ENCODE measurements around the gene ATF6B. TPM values are rescaled to one million over a fixed set of nuclear protein-coding genes. Genes with fewer than 3 reads are reported as not detected.

The ATF6B gene
- total RNA-seq, 3 donors from 2014 or later, result 37.0 to 44.8 (median 43.6) TPM

DNA sequence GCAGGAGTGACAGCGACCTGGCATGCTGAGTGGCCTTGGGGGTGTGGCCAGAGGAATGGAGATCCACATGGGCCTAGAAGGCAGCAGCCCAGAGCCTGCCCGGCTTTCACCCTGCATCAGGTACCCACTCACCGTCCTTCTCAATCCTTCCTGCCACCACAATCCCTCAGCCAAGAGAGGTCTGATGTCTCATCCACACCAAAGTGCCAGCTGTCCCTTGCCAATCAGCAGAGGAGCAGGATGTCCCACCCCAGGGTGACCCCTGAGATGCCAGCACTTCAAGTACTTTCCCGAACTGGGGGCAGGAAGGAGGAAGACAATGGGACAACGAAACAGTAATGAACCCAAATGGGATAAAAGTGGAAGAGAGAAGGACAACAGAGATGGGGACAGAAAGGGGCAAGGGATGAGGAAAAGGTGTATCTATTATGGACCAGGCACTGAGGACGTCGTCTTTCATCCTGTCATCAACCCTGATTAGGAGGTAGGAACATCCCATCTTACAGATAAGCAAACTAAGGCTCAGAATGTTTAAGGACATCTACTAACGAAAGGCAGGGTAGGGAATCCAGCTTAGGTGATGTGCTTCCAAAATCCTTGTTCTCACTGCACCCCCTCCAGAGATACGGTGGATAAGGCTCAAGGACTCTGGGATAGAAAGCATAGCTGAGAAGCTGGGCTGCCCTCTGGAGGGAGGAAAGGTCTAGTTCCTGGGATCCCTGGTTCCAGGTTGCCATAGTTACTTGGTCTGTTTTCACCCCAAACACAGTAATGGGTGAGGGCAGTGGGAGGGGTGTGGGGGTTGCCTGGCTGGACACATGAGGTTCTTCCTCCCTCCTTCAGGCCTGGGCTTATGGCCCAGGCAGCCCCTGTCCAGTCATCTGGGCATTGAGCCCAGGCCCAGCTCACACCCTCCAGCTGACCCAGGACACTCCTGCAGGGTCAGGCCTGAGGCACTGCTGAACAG lies 14.4 kb downstream of the ATF6B start:
- peak overlapping the region; percentile 82 to 93 for H3K27ac ChIP-seq
- peaks cover 4% of the 10 kb centered on the region for H3K36me3 ChIP-seq
- no peaks in the 10 kb centered on the region for H3K4me1 ChIP-seq
- intact Hi-C loops (cut with DNase I; ENCODE audit: low total_unique reads), result no loop called here
- no peak for TF ChIP-seq POLR2A (IDR thresholded peaks at IDR 0.05)
- peak; percentile 40 to 79 (median 58) for TF ChIP-seq POLR2AphosphoS5 (IDR thresholded peaks at IDR 0.05)
- TF ChIP-seq, protein P1, sequence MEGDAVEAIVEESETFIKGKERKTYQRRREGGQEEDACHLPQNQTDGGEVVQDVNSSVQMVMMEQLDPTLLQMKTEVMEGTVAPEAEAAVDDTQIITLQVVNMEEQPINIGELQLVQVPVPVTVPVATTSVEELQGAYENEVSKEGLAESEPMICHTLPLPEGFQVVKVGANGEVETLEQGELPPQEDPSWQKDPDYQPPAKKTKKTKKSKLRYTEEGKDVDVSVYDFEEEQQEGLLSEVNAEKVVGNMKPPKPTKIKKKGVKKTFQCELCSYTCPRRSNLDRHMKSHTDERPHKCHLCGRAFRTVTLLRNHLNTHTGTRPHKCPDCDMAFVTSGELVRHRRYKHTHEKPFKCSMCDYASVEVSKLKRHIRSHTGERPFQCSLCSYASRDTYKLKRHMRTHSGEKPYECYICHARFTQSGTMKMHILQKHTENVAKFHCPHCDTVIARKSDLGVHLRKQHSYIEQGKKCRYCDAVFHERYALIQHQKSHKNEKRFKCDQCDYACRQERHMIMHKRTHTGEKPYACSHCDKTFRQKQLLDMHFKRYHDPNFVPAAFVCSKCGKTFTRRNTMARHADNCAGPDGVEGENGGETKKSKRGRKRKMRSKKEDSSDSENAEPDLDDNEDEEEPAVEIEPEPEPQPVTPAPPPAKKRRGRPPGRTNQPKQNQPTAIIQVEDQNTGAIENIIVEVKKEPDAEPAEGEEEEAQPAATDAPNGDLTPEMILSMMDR (IDR thresholded peaks at IDR 0.05), result no peak
- no peaks in the 10 kb centered on the region for H3K9me3 ChIP-seq
- no peak overlapping the region for H3K4me3 ChIP-seq
- peaks cover 0 to 5% of the 10 kb centered on the region in 2 donors for H3K27me3 ChIP-seq
- peak in 1 of 2 donors; percentile 68 for DNase-seq (ENCODE audit: low spot score in 2 of 2)

DNA sequence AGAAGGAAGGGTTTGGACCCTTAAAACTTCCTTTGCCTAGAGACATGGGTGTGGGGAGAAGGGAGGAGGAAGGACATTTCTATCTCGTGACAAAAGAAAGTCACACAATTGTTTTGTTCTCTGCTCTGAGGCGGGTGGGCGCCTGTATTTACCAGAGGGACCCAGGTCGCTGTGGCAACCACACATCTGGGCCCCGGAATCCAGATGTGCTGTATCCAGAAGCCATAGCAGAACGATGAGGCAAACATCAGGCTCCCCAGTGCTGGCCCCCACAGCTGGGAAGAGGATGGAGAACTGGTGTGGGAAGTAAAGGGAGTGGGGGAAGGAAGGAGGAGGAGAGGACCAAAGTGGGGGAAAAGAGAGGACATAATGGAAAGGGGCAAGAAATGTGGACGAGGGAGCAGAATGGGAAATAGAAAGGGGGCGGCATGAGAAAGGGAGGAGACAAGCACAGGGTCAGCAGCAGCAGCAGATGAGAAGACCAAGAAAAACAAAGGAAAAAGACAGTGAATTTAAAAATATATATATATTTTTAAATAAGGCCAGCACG lies 15.5 kb downstream of the ATF6B start:
- H3K4me1 ChIP-seq, result no peaks in the 10 kb centered on the region
- H3K27me3 ChIP-seq, result peaks cover 0 to 5% of the 10 kb centered on the region in 2 donors
- peak in 1 of 2 donors; percentile 43 for DNase-seq (ENCODE audit: low spot score in 2 of 2)
- peaks cover 4% of the 10 kb centered on the region for H3K36me3 ChIP-seq
- intact Hi-C loops (cut with DNase I; ENCODE audit: low total_unique reads), result no loop called here
- no peak overlapping the region for H3K4me3 ChIP-seq
- peak overlapping the region; percentile 82 to 93 for H3K27ac ChIP-seq
- TF ChIP-seq POLR2A (IDR thresholded peaks at IDR 0.05) (no peak), POLR2AphosphoS5 (IDR thresholded peaks at IDR 0.05) (peak in 1 of 3 donors; percentile 41)
- TF ChIP-seq, protein P1 (IDR thresholded peaks at IDR 0.05), result no peak
- H3K9me3 ChIP-seq, result no peaks in the 10 kb centered on the region

DNA sequence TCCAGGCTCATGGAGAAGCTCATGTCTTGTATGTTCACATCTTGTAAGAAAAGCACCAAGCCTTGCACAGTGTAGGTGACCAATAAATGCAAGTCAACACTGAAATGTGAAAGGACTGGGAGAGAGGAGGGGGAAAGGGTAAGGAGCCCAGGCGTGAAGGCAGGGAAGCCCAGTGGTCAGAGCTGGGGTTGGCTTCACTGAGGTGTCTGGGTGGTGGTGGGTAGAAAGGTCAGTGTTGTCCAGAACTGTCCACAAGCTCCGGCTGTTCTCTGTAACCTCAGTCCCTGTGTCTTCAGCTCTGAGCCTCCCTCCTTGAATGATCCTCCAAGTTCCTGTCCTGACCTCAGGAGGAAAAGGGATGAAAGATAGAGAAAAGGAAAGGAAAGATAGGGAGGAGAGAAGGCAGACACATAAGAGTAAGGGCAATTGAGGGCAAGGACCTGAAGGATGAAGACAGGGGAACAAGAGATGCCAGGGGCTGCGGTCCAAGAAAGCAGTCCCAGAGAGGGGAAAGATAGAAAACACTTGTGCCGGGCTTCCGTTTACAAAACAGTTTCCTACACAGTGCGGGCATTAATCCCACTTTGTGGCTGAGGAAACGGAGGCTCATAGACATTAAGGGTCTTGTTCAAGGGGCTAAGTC lies 16.5 kb downstream of the ATF6B start:
- H3K4me3 ChIP-seq, result peak overlapping the region in 1 of 3 donors; percentile 8
- no peak for DNase-seq (ENCODE audit: low spot score in 2 of 2)
- no peaks in the 10 kb centered on the region for H3K4me1 ChIP-seq
- H3K27me3 ChIP-seq, result peaks cover 0 to 5% of the 10 kb centered on the region in 2 donors
- intact Hi-C loops (cut with DNase I; ENCODE audit: low total_unique reads), result no loop called here
- H3K27ac ChIP-seq, result peak overlapping the region; percentile 82 to 93
- H3K36me3 ChIP-seq, result peaks cover 4% of the 10 kb centered on the region
- no peaks in the 10 kb centered on the region for H3K9me3 ChIP-seq
- TF ChIP-seq POLR2AphosphoS5 (IDR thresholded peaks at IDR 0.05), result peak in 1 of 3 donors; percentile 38
- no peak for TF ChIP-seq POLR2A (IDR thresholded peaks at IDR 0.05)
- TF ChIP-seq, protein P1 (IDR thresholded peaks at IDR 0.05), result no peak

DNA sequence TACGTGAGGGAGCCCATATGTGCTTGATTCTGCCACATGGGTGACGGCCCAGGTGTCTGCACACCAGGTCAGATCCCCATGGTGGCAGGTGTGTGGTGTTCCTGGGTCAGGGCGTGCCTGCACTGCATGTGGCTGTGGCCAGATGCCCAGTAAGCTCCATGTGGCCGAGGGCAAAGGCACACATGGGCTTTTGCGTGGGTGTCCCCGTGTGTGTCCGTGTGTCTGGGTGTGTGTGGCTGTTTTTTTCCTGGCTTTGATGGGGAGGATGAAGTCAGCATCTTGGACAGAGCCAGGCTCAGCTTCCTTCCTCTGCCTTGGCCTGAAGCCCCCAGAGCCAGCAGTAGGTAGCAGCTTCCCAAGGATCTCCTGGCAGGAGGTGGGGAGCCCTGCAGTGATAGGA lies 17.4 kb downstream of the ATF6B start:
- Histone ChIP-seq H3K4me1 (no peaks in the 10 kb centered on the region), H3K27me3 (peaks cover 0 to 5% of the 10 kb centered on the region in 2 donors), H3K4me3 (peak overlapping the region in 1 of 3 donors; percentile 61), H3K36me3 (peaks cover 3% of the 10 kb centered on the region), H3K27ac (peak overlapping the region; percentile 82 to 93), H3K9me3 (no peaks in the 10 kb centered on the region)
- no peak for TF ChIP-seq POLR2A (IDR thresholded peaks at IDR 0.05)
- TF ChIP-seq, protein P1 (IDR thresholded peaks at IDR 0.05), result no peak
- TF ChIP-seq POLR2AphosphoS5 (IDR thresholded peaks at IDR 0.05), result no peak
- no peak for DNase-seq (ENCODE audit: low spot score in 2 of 2)
- intact Hi-C loops (cut with DNase I; ENCODE audit: low total_unique reads), result no loop called here

Measured in breast epithelium (tissue), 4 donors.